B cell (primary cell): Measurements from ENCODE around the gene NBAS.

Source experiments
- EZH2 ChIP-seq: IDR thresholded peaks from 2 replicates; pipeline ENCODE4 v1.6.1; 2012; ENCODE audit warnings: borderline replicate concordance, low read depth, mild to moderate bottlenecking, moderate library complexity, low read length; ENCODE audit not compliant: insufficient read depth, poor library complexity, severe bottlenecking
- TF ChIP-seq, protein P1 (sequence below): fragments of 200-600 bp; IDR thresholded peaks from one replicate; pipeline ENCODE4 v1.8.0; 2022; ENCODE audit warnings: antibody characterized with exemption, mild to moderate bottlenecking

- TF ChIP-seq, protein P1, sequence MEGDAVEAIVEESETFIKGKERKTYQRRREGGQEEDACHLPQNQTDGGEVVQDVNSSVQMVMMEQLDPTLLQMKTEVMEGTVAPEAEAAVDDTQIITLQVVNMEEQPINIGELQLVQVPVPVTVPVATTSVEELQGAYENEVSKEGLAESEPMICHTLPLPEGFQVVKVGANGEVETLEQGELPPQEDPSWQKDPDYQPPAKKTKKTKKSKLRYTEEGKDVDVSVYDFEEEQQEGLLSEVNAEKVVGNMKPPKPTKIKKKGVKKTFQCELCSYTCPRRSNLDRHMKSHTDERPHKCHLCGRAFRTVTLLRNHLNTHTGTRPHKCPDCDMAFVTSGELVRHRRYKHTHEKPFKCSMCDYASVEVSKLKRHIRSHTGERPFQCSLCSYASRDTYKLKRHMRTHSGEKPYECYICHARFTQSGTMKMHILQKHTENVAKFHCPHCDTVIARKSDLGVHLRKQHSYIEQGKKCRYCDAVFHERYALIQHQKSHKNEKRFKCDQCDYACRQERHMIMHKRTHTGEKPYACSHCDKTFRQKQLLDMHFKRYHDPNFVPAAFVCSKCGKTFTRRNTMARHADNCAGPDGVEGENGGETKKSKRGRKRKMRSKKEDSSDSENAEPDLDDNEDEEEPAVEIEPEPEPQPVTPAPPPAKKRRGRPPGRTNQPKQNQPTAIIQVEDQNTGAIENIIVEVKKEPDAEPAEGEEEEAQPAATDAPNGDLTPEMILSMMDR = no peak
- TF ChIP-seq EZH2 = no peak
These were observed 32.2 kb upstream of the NBAS start for GRCh38 chr2:15593327-15593705.
